ENCODE data around the gene RHBDL1. TPM values are rescaled to one million over a fixed set of nuclear protein-coding genes. Genes with fewer than 3 reads are reported as not detected.
A peak's percentile ranks its signal among the peaks of the same experiment; 100 is the strongest.

Gene RHBDL1
- total RNA-seq, 1 experiment from 2014 or later, result 1.5 TPM

DNA sequence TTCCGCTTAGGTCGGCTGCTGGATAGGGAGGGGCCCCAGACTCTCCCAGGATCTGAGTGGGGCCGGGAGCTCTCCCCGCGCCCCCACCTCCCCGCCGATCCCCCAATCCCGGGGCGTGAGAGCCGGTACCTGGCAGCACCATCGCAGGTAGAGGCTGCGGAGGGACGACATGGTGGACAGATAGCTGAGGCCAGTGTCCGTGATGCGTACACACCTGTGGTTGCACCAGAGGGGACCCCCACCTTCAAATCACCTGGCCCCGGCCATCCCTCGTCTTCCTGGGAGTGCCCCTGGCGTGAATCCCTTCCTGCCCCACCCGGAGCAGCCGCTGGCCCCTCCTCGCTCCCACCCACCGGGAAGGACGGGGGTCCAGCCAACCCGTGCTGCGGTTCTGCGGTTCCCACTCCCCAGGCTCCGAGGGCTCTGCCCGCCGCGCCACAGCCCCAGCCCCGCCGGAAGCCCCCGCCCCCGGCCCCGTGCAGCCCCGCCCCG is 19.4 kb downstream of the RHBDL1 start:
- ChIA-PET CTCF (no interaction called here), POLR2A (ENCODE audit: low non-redundant PET) (no interaction called here)
- TF ChIP-seq, protein P1, sequence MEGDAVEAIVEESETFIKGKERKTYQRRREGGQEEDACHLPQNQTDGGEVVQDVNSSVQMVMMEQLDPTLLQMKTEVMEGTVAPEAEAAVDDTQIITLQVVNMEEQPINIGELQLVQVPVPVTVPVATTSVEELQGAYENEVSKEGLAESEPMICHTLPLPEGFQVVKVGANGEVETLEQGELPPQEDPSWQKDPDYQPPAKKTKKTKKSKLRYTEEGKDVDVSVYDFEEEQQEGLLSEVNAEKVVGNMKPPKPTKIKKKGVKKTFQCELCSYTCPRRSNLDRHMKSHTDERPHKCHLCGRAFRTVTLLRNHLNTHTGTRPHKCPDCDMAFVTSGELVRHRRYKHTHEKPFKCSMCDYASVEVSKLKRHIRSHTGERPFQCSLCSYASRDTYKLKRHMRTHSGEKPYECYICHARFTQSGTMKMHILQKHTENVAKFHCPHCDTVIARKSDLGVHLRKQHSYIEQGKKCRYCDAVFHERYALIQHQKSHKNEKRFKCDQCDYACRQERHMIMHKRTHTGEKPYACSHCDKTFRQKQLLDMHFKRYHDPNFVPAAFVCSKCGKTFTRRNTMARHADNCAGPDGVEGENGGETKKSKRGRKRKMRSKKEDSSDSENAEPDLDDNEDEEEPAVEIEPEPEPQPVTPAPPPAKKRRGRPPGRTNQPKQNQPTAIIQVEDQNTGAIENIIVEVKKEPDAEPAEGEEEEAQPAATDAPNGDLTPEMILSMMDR (conservative IDR thresholded peaks at IDR 0.05; ENCODE audit: low read depth, low read length), result no peak
- no peak for TF ChIP-seq EZH2 (IDR thresholded peaks at IDR 0.05; ENCODE audit: borderline replicate concordance, low read depth, low read length, poor library complexity, severe bottlenecking)
- H3K36me3 ChIP-seq (ENCODE audit: insufficient read depth, low read length, poor library complexity, severe bottlenecking), result no peaks in the 10 kb centered on the region
- H3K27ac ChIP-seq (ENCODE audit: low read depth, low read length, poor library complexity, severe bottlenecking), result no peak overlapping the region
- peaks cover 50% of the 10 kb centered on the region for H3K27me3 ChIP-seq (replicated peaks; ENCODE audit: insufficient read depth, low read depth, low read length, poor library complexity)
- H3K9me3 ChIP-seq (ENCODE audit: low read depth, low read length, poor library complexity, severe bottlenecking), result no peaks in the 10 kb centered on the region
- DNase-seq (ENCODE audit: low spot score), result no peak
- BruUV-seq (replicated peaks), result no TSS peak
- intact Hi-C loops (cut with micrococcal nuclease; ENCODE audit: unreplicated experiment), result no loop called here
- H3K4me3 ChIP-seq (ENCODE audit: low read depth, low read length, poor library complexity, severe bottlenecking), result peak overlapping the region; percentile 35
- peaks cover 14% of the 10 kb centered on the region for H3K4me1 ChIP-seq (ENCODE audit: insufficient read depth, low read length, poor library complexity, severe bottlenecking)

- Histone ChIP-seq H3K9me3 (ENCODE audit: low read depth, low read length, poor library complexity, severe bottlenecking) (no peaks in the 10 kb centered on the region), H3K27ac (ENCODE audit: low read depth, low read length, poor library complexity, severe bottlenecking) (no peak overlapping the region), H3K36me3 (ENCODE audit: insufficient read depth, low read length, poor library complexity, severe bottlenecking) (no peaks in the 10 kb centered on the region), H3K4me3 (ENCODE audit: low read depth, low read length, poor library complexity, severe bottlenecking) (peak overlapping the region; percentile 38), H3K4me1 (ENCODE audit: insufficient read depth, low read length, poor library complexity, severe bottlenecking) (peaks cover 14% of the 10 kb centered on the region), H3K27me3 (replicated peaks; ENCODE audit: insufficient read depth, low read depth, low read length, poor library complexity) (peaks cover 56% of the 10 kb centered on the region)
- TF ChIP-seq, protein P1 (conservative IDR thresholded peaks at IDR 0.05; ENCODE audit: low read depth, low read length), result no peak
- TF ChIP-seq EZH2 (IDR thresholded peaks at IDR 0.05; ENCODE audit: borderline replicate concordance, low read depth, low read length, poor library complexity, severe bottlenecking), result no peak
- peak; percentile 37 for DNase-seq (ENCODE audit: low spot score)
- no TSS peak for BruUV-seq (replicated peaks)
- ChIA-PET CTCF (interaction anchor here (0.7 kb wide), 1 partner anchor 29 kb away, joined by 3 read pairs; no protein-coding TSS in a partner anchor), POLR2A (ENCODE audit: low non-redundant PET) (interaction anchor here (0.6 kb wide), 1 partner anchor 14 kb away, joined by 3 read pairs; no protein-coding TSS in a partner anchor)
- intact Hi-C loops (cut with micrococcal nuclease; ENCODE audit: unreplicated experiment), result no loop called here
Observed at GRCh38 chr16:695355-696089, 20.1 kb downstream of the RHBDL1 start.

- ChIA-PET POLR2A (ENCODE audit: low non-redundant PET) (no interaction called here), CTCF (no interaction called here)
- peaks cover 74% of the 10 kb centered on the region for H3K27me3 ChIP-seq (replicated peaks; ENCODE audit: insufficient read depth, low read depth, low read length, poor library complexity)
Observed at GRCh38 chr16:698911-699671, 23.6 kb downstream of the RHBDL1 start.

More at GRCh38 chr16:698911-699671, 23.6 kb downstream of the RHBDL1 start:
- H3K4me1 ChIP-seq (ENCODE audit: insufficient read depth, low read length, poor library complexity, severe bottlenecking), result peaks cover 12% of the 10 kb centered on the region
- no peak for DNase-seq (ENCODE audit: low spot score)
- H3K9me3 ChIP-seq (ENCODE audit: low read depth, low read length, poor library complexity, severe bottlenecking), result no peaks in the 10 kb centered on the region
- no peak overlapping the region for H3K27ac ChIP-seq (ENCODE audit: low read depth, low read length, poor library complexity, severe bottlenecking)
- BruUV-seq (replicated peaks), result no TSS peak
- no peak overlapping the region for H3K4me3 ChIP-seq (ENCODE audit: low read depth, low read length, poor library complexity, severe bottlenecking)
- no peaks in the 10 kb centered on the region for H3K36me3 ChIP-seq (ENCODE audit: insufficient read depth, low read length, poor library complexity, severe bottlenecking)
- intact Hi-C loops (cut with micrococcal nuclease; ENCODE audit: unreplicated experiment), result no loop called here
- no peak for TF ChIP-seq EZH2 (IDR thresholded peaks at IDR 0.05; ENCODE audit: borderline replicate concordance, low read depth, low read length, poor library complexity, severe bottlenecking)
- TF ChIP-seq, protein P1 (conservative IDR thresholded peaks at IDR 0.05; ENCODE audit: low read depth, low read length), result no peak
